ENCODE data around the gene KCTD2.

KCTD2 gene

GRCh38 chr17:75036643-75037268 is 10.3 kb upstream of the KCTD2 start:
- TF ChIP-seq REST (IDR thresholded peaks at IDR 0.05; ENCODE audit: insufficient read depth in 1 of 2, low read depth in 2 of 2, low read length in 2 of 2): no peak
- 0 out of 2 replicates have a peak, but pooled peaks have one; percentile 33 for TF ChIP-seq POLR2AphosphoS5 (IDR thresholded peaks at IDR 0.05; ENCODE audit: low read depth, low read length)
- no peak for TF ChIP-seq TAF1 (IDR thresholded peaks at IDR 0.05; ENCODE audit: borderline replicate concordance, insufficient read depth, low read length)
- TF ChIP-seq FOXP2 (optimal IDR thresholded peaks at IDR 0.05; ENCODE audit: borderline replicate concordance, extremely low read depth, extremely low read length, insufficient read depth): no peak
- TF ChIP-seq SIN3A (IDR thresholded peaks at IDR 0.05; ENCODE audit: borderline replicate concordance, insufficient read depth, low read length): 0 out of 2 replicates have a peak, but pooled peaks have one; percentile 31

GRCh38 chr17:75039238-75039637 is 7.8 kb upstream of the KCTD2 start:
- TF ChIP-seq TAF1 (IDR thresholded peaks at IDR 0.05; ENCODE audit: borderline replicate concordance, insufficient read depth, low read length) (no peak), FOXP2 (optimal IDR thresholded peaks at IDR 0.05; ENCODE audit: borderline replicate concordance, extremely low read depth, extremely low read length, insufficient read depth) (no peak)

GRCh38 chr17:75041656-75042280 is 5.3 kb upstream of the KCTD2 start:
- TF ChIP-seq FOXP2 (optimal IDR thresholded peaks at IDR 0.05; ENCODE audit: borderline replicate concordance, extremely low read depth, extremely low read length, insufficient read depth) (no peak), SIN3A (IDR thresholded peaks at IDR 0.05; ENCODE audit: borderline replicate concordance, insufficient read depth, low read length) (no peak)

- TF ChIP-seq FOXP2 (optimal IDR thresholded peaks at IDR 0.05; ENCODE audit: borderline replicate concordance, extremely low read depth, extremely low read length, insufficient read depth) (no peak), TAF1 (IDR thresholded peaks at IDR 0.05; ENCODE audit: borderline replicate concordance, insufficient read depth, low read length) (no peak), POLR2AphosphoS5 (IDR thresholded peaks at IDR 0.05; ENCODE audit: low read depth, low read length) (no peak), REST (IDR thresholded peaks at IDR 0.05; ENCODE audit: insufficient read depth in 1 of 2, low read depth in 2 of 2, low read length in 2 of 2) (no peak), SIN3A (IDR thresholded peaks at IDR 0.05; ENCODE audit: borderline replicate concordance, insufficient read depth, low read length) (no peak)
Measured at GRCh38 chr17:75044716-75045115, 2.3 kb upstream of the KCTD2 start.

- TF ChIP-seq SIN3A (IDR thresholded peaks at IDR 0.05; ENCODE audit: borderline replicate concordance, insufficient read depth, low read length) (no peak), POLR2AphosphoS5 (IDR thresholded peaks at IDR 0.05; ENCODE audit: low read depth, low read length) (no peak), REST (IDR thresholded peaks at IDR 0.05; ENCODE audit: insufficient read depth in 1 of 2, low read depth in 2 of 2, low read length in 2 of 2) (no peak), TAF1 (IDR thresholded peaks at IDR 0.05; ENCODE audit: borderline replicate concordance, insufficient read depth, low read length) (no peak), FOXP2 (optimal IDR thresholded peaks at IDR 0.05; ENCODE audit: borderline replicate concordance, extremely low read depth, extremely low read length, insufficient read depth) (no peak)
Measured at GRCh38 chr17:75047398-75048098, 523 bp downstream of the KCTD2 start.
